ENCODE measurements around the gene IQSEC3. TPM values are rescaled to one million over a fixed set of nuclear protein-coding genes. Genes with fewer than 3 reads are reported as not detected.

Gene IQSEC3
- total RNA-seq, 1 donor, result 0.36 TPM

DNA sequence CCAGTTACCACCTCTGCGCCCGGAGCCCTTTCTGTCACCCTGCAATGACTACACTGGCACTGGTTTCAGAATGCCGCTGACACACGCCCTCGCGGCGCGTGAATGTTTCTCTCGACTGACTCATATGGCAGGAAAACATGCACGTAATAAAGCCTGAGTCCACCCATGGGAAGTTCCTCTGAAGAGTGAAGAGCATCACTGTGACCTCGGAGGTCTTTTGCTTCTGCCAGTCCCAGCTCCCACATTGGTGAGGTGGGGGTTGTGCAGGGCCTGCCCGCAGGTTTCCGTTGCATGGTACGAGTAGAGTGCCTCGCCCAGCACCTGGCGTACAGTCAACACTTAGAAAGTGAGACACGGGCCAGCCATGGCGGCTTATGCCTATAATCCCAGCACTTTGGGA is 158.4 kb downstream of the IQSEC3 start:
- Histone ChIP-seq H3K79me2 (ENCODE audit: insufficient read depth, low read length) (no peaks in the 10 kb centered on the region), H3K27me3 (ENCODE audit: insufficient read depth, low read length) (peaks cover 32% of the 10 kb centered on the region), H3K36me3 (ENCODE audit: insufficient read depth, low read length) (no peaks in the 10 kb centered on the region), H3K9me3 (ENCODE audit: low read depth, low read length) (no peaks in the 10 kb centered on the region), H3K4me1 (ENCODE audit: insufficient read depth, low read length) (no peaks in the 10 kb centered on the region), H4K20me1 (ENCODE audit: insufficient read depth, low read length) (no peaks in the 10 kb centered on the region), H3K4me3 (ENCODE audit: insufficient read depth, low read length) (no peak overlapping the region), H2AFZ (ENCODE audit: low read length) (no peak overlapping the region), H3K27ac (ENCODE audit: low read depth, low read length) (no peak overlapping the region), H3K4me2 (ENCODE audit: insufficient read depth, low read length) (no peak overlapping the region)
- TF ChIP-seq, protein P1, sequence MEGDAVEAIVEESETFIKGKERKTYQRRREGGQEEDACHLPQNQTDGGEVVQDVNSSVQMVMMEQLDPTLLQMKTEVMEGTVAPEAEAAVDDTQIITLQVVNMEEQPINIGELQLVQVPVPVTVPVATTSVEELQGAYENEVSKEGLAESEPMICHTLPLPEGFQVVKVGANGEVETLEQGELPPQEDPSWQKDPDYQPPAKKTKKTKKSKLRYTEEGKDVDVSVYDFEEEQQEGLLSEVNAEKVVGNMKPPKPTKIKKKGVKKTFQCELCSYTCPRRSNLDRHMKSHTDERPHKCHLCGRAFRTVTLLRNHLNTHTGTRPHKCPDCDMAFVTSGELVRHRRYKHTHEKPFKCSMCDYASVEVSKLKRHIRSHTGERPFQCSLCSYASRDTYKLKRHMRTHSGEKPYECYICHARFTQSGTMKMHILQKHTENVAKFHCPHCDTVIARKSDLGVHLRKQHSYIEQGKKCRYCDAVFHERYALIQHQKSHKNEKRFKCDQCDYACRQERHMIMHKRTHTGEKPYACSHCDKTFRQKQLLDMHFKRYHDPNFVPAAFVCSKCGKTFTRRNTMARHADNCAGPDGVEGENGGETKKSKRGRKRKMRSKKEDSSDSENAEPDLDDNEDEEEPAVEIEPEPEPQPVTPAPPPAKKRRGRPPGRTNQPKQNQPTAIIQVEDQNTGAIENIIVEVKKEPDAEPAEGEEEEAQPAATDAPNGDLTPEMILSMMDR (IDR thresholded peaks at IDR 0.05; ENCODE audit: extremely low read depth, low read depth, low read length), result no peak
- DNase-seq (ENCODE audit: insufficient read length, low spot score, missing footprints), result no peak

DNA sequence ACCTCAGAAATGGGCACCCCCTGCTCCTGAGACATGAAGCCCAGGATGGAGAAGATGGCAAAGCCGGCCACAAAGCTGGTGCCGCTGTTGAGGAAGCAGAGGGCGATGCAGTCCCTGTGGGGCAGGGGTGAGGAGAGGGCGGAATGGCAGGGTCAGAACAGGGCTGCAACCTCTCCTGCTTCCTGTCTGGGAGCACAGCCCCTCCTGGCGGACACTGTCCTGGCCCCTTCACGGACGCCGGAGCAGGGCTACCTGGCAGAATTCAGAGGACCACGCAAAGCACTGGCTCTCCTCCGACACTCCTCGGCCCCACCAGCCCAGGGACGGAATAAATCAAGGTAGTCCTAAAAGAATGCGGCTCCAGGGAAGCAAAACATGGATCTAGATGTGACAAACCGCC is 159.8 kb downstream of the IQSEC3 start:
- no peaks in the 10 kb centered on the region for H3K36me3 ChIP-seq (ENCODE audit: insufficient read depth, low read length)
- H3K27me3 ChIP-seq (ENCODE audit: insufficient read depth, low read length), result peaks cover 45% of the 10 kb centered on the region

DNA sequence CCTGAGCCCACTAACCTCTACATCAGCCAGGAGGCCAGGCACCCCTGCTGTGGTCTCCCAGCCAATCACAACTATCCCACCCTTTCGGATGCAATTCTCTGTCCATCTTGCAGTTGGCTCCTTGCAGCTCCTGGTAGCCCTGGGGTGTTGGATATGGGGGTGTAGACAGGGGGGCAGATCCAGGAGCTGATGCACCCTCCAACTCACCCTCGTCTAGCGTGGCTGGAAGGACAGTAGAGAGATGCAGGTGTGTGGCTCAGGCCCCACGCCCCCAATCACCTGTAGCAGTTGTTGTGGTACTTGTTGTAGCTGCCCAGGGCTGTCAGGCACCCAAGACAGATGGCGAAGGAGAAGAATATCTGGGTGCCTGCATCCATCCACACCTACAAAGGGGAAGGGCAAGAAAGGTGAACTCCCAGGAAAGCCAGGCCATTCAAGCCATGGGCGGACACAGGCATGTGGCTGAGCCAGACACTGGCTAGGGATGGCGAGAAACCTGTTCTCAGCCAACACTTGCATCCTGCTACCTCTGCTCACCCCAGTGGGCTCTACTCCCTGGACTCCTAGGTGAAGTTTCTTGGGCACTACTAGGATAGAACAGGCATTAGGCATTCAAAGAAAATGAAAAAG is 160.8 kb downstream of the IQSEC3 start:
- Histone ChIP-seq H3K79me2 (ENCODE audit: insufficient read depth, low read length) (no peaks in the 10 kb centered on the region), H2AFZ (ENCODE audit: low read length) (no peak overlapping the region), H4K20me1 (ENCODE audit: insufficient read depth, low read length) (no peaks in the 10 kb centered on the region), H3K9me3 (ENCODE audit: low read depth, low read length) (no peaks in the 10 kb centered on the region), H3K4me2 (ENCODE audit: insufficient read depth, low read length) (no peak overlapping the region), H3K27ac (ENCODE audit: low read depth, low read length) (no peak overlapping the region), H3K27me3 (ENCODE audit: insufficient read depth, low read length) (peaks cover 49% of the 10 kb centered on the region), H3K4me3 (ENCODE audit: insufficient read depth, low read length) (no peak overlapping the region), H3K4me1 (ENCODE audit: insufficient read depth, low read length) (no peaks in the 10 kb centered on the region), H3K36me3 (ENCODE audit: insufficient read depth, low read length) (no peaks in the 10 kb centered on the region)
- DNase-seq (ENCODE audit: insufficient read length, low spot score, missing footprints), result no peak
- TF ChIP-seq, protein P1 (IDR thresholded peaks at IDR 0.05; ENCODE audit: extremely low read depth, low read depth, low read length), result no peak

More for the DNA sequence above, 159.8 kb downstream of the IQSEC3 start:
- no peak for DNase-seq (ENCODE audit: insufficient read length, low spot score, missing footprints)
- Histone ChIP-seq H3K4me2 (ENCODE audit: insufficient read depth, low read length) (no peak overlapping the region), H3K9me3 (ENCODE audit: low read depth, low read length) (no peaks in the 10 kb centered on the region), H2AFZ (ENCODE audit: low read length) (no peak overlapping the region), H3K27ac (ENCODE audit: low read depth, low read length) (no peak overlapping the region), H3K79me2 (ENCODE audit: insufficient read depth, low read length) (no peaks in the 10 kb centered on the region), H3K4me1 (ENCODE audit: insufficient read depth, low read length) (no peaks in the 10 kb centered on the region), H3K4me3 (ENCODE audit: insufficient read depth, low read length) (no peak overlapping the region), H4K20me1 (ENCODE audit: insufficient read depth, low read length) (no peaks in the 10 kb centered on the region)
- TF ChIP-seq, protein P1 (IDR thresholded peaks at IDR 0.05; ENCODE audit: extremely low read depth, low read depth, low read length), result no peak

Other genes with a start within 250 kb of the IQSEC3 start
- not detected in 2 replicates for gene SLC6A12, start 147.4 kb downstream of the IQSEC3 start, total RNA-seq
- not detected in 2 replicates for gene SLC6A13, start 196.1 kb downstream of the IQSEC3 start, total RNA-seq

All from osteoblast (primary cell).